GM12865 (cell line): ENCODE measurements around the gene VTCN1.

Experiments
- DNase-seq: peaks from one replicate; pipeline ENCODE4 v3.0.0; 2010; ENCODE audit warnings: low read depth
- H3K4me3 ChIP-seq: 2 replicates; pipeline ENCODE4 v1.5.1; 2011; ENCODE audit warnings: mild to moderate bottlenecking, low read depth, low read length, control low read depth
- TF ChIP-seq, protein P1 (sequence below): IDR thresholded peaks from 2 replicates; pipeline ENCODE4 v1.5.1; 2011; ENCODE audit warnings: low read length, control low read depth, low read depth, inconsistent platforms; ENCODE audit not compliant: insufficient read depth; ENCODE audit errors: missing control alignments

The VTCN1 gene

DNA sequence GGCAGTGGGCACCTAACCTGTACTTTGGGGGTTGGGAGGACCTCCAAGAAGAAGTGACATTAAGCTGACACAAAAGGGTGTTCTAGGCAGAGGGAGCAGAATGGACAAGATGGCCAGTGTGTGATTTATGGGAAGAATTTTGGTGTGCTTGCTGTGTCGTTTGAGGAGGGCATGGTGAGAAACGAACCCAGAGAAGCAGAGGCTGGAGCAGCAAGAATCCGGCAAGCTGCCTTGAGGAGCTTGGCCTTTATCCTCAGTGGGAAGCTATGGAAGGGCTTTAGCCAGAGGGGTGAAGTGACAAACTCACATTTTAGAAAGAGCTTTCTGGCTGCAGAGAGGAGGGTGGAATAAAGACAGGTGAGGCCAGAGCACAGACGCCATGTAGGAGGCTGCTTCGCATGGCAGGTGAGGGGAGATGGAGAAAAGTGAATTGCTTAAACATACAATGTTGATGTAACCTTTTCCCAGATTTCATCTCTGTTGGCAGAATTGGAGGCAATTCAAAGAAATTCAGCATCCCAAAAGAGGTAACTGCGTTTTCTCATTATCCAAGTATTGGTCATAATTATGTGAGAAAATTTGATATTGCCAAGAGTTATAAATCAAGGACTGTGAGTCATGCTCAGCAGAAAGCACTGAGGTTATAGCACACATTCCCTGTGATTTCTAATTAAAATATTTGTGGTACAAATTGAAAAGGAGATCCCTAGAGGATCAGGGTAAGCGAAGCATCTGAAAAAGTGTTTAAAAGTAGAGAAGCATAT, 115.7 kb downstream of the VTCN1 start:
- H3K4me3 ChIP-seq: no peak overlapping the region
- no peak for DNase-seq
- TF ChIP-seq, protein P1, sequence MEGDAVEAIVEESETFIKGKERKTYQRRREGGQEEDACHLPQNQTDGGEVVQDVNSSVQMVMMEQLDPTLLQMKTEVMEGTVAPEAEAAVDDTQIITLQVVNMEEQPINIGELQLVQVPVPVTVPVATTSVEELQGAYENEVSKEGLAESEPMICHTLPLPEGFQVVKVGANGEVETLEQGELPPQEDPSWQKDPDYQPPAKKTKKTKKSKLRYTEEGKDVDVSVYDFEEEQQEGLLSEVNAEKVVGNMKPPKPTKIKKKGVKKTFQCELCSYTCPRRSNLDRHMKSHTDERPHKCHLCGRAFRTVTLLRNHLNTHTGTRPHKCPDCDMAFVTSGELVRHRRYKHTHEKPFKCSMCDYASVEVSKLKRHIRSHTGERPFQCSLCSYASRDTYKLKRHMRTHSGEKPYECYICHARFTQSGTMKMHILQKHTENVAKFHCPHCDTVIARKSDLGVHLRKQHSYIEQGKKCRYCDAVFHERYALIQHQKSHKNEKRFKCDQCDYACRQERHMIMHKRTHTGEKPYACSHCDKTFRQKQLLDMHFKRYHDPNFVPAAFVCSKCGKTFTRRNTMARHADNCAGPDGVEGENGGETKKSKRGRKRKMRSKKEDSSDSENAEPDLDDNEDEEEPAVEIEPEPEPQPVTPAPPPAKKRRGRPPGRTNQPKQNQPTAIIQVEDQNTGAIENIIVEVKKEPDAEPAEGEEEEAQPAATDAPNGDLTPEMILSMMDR: no peak

DNA sequence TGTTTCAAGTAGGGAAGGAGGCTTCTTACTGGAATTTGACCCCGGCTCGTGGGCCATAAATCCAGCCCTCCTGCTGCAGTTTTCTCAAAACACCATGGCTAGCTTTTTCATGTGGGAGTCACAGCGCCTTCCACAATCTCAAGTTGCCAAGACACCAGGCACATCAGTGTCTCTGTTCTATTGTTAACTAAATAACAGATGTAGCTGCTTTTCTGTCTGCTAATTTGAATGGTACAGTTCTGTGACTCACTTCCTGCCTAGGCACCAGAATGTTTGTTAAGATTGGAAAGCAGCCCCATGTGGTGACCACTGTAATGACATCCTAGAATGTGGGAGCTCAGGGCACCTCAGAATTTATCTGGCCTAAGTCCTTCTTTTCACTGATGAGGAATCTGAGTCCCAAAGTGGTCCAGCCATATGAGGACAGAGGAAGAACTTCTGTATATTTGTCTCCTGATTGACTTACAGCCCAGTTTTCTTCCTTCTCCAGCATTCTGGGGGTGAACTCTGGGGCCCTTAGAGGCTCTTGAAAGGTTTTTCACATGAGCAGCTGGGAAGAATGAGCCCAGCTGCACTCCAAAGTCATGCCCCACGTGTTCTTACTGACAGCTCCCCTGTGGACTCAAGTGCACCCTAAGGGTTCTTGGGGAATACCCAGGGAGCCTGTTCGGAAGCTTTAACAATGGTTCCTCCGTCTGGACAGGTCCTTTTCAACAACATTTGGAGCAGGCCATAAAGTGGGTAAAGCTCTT, 116.7 kb downstream of the VTCN1 start:
- peak; percentile 41 for DNase-seq
- H3K4me3 ChIP-seq: no peak overlapping the region
- TF ChIP-seq, protein P1: peak; percentile 26
